Astrocyte (in vitro differentiated cells and primary cell): ENCODE measurements around the gene C1orf35.

Experiments
- EZH2 ChIP-seq: IDR thresholded peaks from 2 replicates; pipeline ENCODE4 v1.6.1; 2012; ENCODE audit warnings: mild to moderate bottlenecking, low read length, inconsistent platforms; ENCODE audit not compliant: insufficient read depth
- TF ChIP-seq, protein P1 (sequence below): IDR thresholded peaks from 2 replicates; pipeline ENCODE4 v1.5.1; 2011; ENCODE audit warnings: low read depth, mild to moderate bottlenecking, inconsistent platforms, low read length, moderate library complexity; ENCODE audit not compliant: insufficient read depth

DNA sequence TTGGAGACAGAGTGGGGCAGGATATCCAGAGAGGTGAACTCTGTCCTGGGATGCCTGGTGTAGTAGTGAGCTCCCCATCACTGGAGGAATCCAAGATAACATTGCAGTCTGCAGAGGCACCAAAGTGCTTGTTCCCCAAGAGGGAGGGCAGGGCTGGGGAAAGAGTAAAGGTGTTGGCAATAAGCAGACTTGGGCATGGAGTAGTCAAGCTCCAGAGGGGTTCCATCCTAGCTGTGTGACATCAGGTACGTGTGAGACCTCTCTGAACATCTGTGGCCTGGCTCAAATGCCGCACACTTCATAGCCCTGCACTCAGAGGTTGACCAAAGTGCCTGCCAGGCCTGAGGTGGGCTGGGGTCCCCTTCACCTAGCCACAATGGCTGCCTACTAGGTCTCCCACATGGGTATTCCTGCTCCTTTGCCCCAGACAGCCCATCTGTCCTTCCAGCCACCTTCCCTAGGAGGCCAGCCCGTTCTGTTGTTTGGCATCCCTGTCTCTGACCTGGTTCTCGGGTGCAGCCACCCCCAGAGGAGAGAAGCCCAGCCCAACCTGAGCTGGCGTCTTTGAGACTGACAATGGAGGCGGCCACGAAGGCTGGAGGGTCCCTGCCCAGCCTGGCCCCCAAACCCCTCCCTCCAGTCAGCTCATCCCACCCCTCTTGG, 23.4 kb downstream of the C1orf35 start:
- TF ChIP-seq, protein P1, sequence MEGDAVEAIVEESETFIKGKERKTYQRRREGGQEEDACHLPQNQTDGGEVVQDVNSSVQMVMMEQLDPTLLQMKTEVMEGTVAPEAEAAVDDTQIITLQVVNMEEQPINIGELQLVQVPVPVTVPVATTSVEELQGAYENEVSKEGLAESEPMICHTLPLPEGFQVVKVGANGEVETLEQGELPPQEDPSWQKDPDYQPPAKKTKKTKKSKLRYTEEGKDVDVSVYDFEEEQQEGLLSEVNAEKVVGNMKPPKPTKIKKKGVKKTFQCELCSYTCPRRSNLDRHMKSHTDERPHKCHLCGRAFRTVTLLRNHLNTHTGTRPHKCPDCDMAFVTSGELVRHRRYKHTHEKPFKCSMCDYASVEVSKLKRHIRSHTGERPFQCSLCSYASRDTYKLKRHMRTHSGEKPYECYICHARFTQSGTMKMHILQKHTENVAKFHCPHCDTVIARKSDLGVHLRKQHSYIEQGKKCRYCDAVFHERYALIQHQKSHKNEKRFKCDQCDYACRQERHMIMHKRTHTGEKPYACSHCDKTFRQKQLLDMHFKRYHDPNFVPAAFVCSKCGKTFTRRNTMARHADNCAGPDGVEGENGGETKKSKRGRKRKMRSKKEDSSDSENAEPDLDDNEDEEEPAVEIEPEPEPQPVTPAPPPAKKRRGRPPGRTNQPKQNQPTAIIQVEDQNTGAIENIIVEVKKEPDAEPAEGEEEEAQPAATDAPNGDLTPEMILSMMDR = no peak
- TF ChIP-seq EZH2 = no peak
